ENCODE results near the gene PLCB4. TPM values are rescaled to one million over a fixed set of nuclear protein-coding genes. Genes with fewer than 3 reads are reported as not detected.

The PLCB4 gene
- total RNA-seq, 2 donors from 2014 or later = 15.3 to 24.1 TPM

DNA sequence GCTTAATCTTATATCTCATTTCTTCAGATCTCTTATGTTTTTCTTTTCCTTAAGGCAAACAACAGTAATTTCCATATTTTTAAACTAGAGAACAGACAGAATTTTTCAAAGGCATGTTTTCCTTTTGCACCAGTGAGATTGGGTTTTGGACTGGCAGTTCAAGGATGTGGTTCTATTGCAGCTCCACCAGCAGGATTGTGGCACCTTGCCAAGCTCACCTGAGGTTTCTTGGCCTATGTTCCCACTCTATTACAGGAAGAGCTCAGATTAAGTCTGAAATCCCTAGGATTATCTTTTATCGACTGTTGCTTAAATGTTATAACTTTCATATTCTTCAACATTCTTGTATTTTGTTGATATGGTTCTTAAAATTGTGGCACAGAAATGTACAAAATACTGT, 218.9 kb downstream of the PLCB4 start:
- ATAC-seq (ENCODE audit: insufficient number of reproducible peaks, low FRiP score, low read depth) = no peak
- DNase-seq (ENCODE audit: low spot score) = no peak
- H3K36me3 ChIP-seq = no peaks in the 10 kb centered on the region
- no peak for TF ChIP-seq CTCF (IDR thresholded peaks at IDR 0.05)
- no peaks in the 10 kb centered on the region for H3K27me3 ChIP-seq (replicated peaks; ENCODE audit: insufficient read depth)
- H3K9me3 ChIP-seq = no peaks in the 10 kb centered on the region
- no peaks in the 10 kb centered on the region for H3K4me1 ChIP-seq (ENCODE audit: control insufficient read depth in 1 of 2, low read depth in 2 of 2)
- no peak overlapping the region for H3K27ac ChIP-seq
- H3K4me3 ChIP-seq = no peak overlapping the region

GRCh38 chr20:9290331-9290730, 221.4 kb downstream of the PLCB4 start:
- Histone ChIP-seq H3K4me1 (ENCODE audit: control insufficient read depth in 1 of 2, low read depth in 2 of 2) (no peaks in the 10 kb centered on the region), H3K36me3 (no peaks in the 10 kb centered on the region), H3K4me3 (no peak overlapping the region), H3K27me3 (replicated peaks; ENCODE audit: insufficient read depth) (no peaks in the 10 kb centered on the region), H3K27ac (no peak overlapping the region), H3K9me3 (no peaks in the 10 kb centered on the region)
- TF ChIP-seq CTCF (IDR thresholded peaks at IDR 0.05) = no peak
- ATAC-seq (ENCODE audit: insufficient number of reproducible peaks, low FRiP score, low read depth) (no peak), DNase-seq (ENCODE audit: low spot score) (no peak)

DNA sequence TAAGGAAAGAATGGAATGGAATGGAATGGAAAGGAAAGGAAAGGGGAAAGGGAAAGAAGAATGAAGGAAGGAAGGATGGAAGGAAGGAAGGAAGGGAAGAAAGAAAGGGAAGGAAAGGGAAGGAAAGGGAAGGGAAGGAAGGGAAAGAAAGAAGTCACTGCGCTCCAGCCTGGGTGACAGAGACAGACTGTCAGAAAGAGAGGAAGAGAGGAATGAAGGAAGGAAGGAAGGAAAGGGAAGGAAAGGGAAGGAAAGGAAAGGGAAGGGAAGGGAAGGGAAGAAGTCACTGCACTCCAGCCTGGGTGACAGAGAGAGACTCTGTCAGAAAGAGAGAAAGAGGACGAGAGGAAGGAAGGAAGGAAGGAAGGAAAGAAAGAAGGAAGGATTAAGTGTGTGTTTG, 224.3 kb downstream of the PLCB4 start:
- ATAC-seq (ENCODE audit: insufficient number of reproducible peaks, low FRiP score, low read depth) = no peak
- TF ChIP-seq CTCF (IDR thresholded peaks at IDR 0.05) = no peak

GRCh38 chr20:9294041-9294440, 225.2 kb downstream of the PLCB4 start:
- no peaks in the 10 kb centered on the region for H3K36me3 ChIP-seq
- no peak for ATAC-seq (ENCODE audit: insufficient number of reproducible peaks, low FRiP score, low read depth)
- no peak overlapping the region for H3K27ac ChIP-seq
- H3K27me3 ChIP-seq (replicated peaks; ENCODE audit: insufficient read depth) = no peaks in the 10 kb centered on the region
- H3K4me3 ChIP-seq = no peak overlapping the region
- TF ChIP-seq CTCF (IDR thresholded peaks at IDR 0.05) = no peak
- H3K9me3 ChIP-seq = no peaks in the 10 kb centered on the region
- DNase-seq (ENCODE audit: low spot score) = no peak
- no peaks in the 10 kb centered on the region for H3K4me1 ChIP-seq (ENCODE audit: control insufficient read depth in 1 of 2, low read depth in 2 of 2)

More for the DNA sequence above, 224.3 kb downstream of the PLCB4 start:
- no peaks in the 10 kb centered on the region for H3K27me3 ChIP-seq (replicated peaks; ENCODE audit: insufficient read depth)
- no peaks in the 10 kb centered on the region for H3K4me1 ChIP-seq (ENCODE audit: control insufficient read depth in 1 of 2, low read depth in 2 of 2)
- no peaks in the 10 kb centered on the region for H3K36me3 ChIP-seq
- H3K9me3 ChIP-seq = no peaks in the 10 kb centered on the region
- no peak overlapping the region for H3K27ac ChIP-seq
- no peak for DNase-seq (ENCODE audit: low spot score)
- no peak overlapping the region for H3K4me3 ChIP-seq

- no peak for TF ChIP-seq CTCF (IDR thresholded peaks at IDR 0.05)
- ATAC-seq (ENCODE audit: insufficient number of reproducible peaks, low FRiP score, low read depth) = no peak
- Histone ChIP-seq H3K27me3 (replicated peaks; ENCODE audit: insufficient read depth) (no peaks in the 10 kb centered on the region), H3K4me1 (ENCODE audit: control insufficient read depth in 1 of 2, low read depth in 2 of 2) (no peaks in the 10 kb centered on the region), H3K27ac (no peak overlapping the region), H3K4me3 (no peak overlapping the region), H3K36me3 (no peaks in the 10 kb centered on the region), H3K9me3 (no peaks in the 10 kb centered on the region)
- no peak for DNase-seq (ENCODE audit: low spot score)
Observed at GRCh38 chr20:9298906-9299305, 230.0 kb downstream of the PLCB4 start.

Data from thoracic aorta (tissue), 2 donors.